Neutrophil (primary cell): ENCODE measurements around the gene TLE1.

ENCODE experiments used
- H3K27ac ChIP-seq: fragments of 200-600 bp; sonication (generic); 2 replicates; pipeline ENCODE4 v1.5.1; 2016; ENCODE audit warnings: mild to moderate bottlenecking, moderate library complexity
- H3K27me3 ChIP-seq: fragments of 200-600 bp; sonication (generic); 2 replicates; pipeline ENCODE4 v1.6.0; 2016; ENCODE audit warnings: mild to moderate bottlenecking
- H3K36me3 ChIP-seq: fragments of 200-600 bp; sonication (generic); 2 replicates; pipeline ENCODE4 v1.5.1; 2017
- H3K4me1 ChIP-seq, 2 experiments: fragments of 200-600 bp in 1 of 2; sonication (generic) in 1 of 2; 1 replicate in 1 of 2; 2 replicates in 1 of 2; pipeline versions ENCODE4 v1.5.1 to v1.6.1; 2013 to 2016; ENCODE audit warnings: low read depth in 1 of 2, low read length in 1 of 2, mild to moderate bottlenecking in 1 of 2, moderate library complexity in 1 of 2; ENCODE audit not compliant: control insufficient read depth in 1 of 2, insufficient read depth in 1 of 2
- H3K4me3 ChIP-seq, 2 experiments: fragments of 200-600 bp in 1 of 2; sonication (generic) in 1 of 2; 1 replicate in 1 of 2; 2 replicates in 1 of 2; pipeline ENCODE4 v1.5.1; 2013 to 2016; ENCODE audit warnings: low read depth in 1 of 2, low read length in 1 of 2, mild to moderate bottlenecking in 1 of 2, moderate library complexity in 1 of 2
- H3K9me3 ChIP-seq: fragments of 200-600 bp; sonication (generic); 2 replicates; pipeline ENCODE4 v1.5.1; 2016
- TF ChIP-seq, protein P1 (sequence below): fragments of 200-600 bp; sonication (generic); IDR thresholded peaks from 2 replicates; pipeline ENCODE4 v1.5.1; 2016; ENCODE audit warnings: antibody characterized with exemption

Gene TLE1

DNA sequence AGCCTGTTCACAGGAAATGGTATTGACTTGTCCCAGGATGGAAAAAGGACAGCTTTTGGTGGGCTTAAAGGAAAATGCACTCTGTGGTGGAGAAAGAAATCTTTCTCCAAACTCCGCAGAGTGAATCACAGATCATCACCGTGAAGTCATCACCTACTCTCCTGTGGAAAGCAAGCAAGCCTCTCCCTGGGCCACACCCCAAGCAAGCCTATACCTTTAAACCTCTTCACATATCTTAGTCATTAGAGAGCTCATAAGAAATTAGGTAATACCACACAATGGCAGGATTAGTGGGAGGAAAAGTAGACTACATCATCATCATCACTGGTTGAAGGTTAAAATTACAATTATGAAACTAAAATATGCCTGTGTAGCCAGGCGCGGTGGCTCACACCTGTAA lies 23.2 kb downstream of the TLE1 start:
- Histone ChIP-seq H3K27ac (no peak overlapping the region), H3K4me3 (no peak overlapping the region), H3K27me3 (no peaks in the 10 kb centered on the region), H3K36me3 (no peaks in the 10 kb centered on the region), H3K9me3 (no peaks in the 10 kb centered on the region), H3K4me1 (no peaks in the 10 kb centered on the region)
- TF ChIP-seq, protein P1, sequence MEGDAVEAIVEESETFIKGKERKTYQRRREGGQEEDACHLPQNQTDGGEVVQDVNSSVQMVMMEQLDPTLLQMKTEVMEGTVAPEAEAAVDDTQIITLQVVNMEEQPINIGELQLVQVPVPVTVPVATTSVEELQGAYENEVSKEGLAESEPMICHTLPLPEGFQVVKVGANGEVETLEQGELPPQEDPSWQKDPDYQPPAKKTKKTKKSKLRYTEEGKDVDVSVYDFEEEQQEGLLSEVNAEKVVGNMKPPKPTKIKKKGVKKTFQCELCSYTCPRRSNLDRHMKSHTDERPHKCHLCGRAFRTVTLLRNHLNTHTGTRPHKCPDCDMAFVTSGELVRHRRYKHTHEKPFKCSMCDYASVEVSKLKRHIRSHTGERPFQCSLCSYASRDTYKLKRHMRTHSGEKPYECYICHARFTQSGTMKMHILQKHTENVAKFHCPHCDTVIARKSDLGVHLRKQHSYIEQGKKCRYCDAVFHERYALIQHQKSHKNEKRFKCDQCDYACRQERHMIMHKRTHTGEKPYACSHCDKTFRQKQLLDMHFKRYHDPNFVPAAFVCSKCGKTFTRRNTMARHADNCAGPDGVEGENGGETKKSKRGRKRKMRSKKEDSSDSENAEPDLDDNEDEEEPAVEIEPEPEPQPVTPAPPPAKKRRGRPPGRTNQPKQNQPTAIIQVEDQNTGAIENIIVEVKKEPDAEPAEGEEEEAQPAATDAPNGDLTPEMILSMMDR = no peak

DNA sequence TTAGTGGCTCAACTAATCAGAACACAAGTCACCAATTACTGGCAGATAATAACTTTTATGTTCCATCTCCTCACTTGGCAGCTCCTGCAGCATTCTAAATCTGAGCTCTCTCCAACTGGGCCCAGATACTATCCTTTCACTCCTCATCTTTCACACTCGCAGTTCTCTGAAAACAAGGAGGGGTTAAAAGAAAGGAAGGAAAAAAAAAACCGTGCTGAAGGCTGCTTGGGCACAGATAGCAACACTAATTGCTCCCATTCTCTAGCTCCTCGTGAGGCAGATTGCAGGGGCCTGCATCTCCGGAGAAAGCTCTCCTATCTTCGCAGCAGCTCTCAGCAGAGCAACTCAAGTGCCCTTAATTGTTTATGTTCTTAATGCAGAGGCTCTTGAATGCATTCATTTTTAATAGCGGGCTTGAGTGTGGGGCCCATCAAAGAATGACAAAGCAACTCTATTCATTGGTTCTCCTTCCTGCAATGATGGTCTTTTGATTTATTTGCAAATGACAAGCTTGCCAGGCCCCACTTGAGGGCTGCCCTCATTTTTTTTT lies 23.9 kb downstream of the TLE1 start:
- Histone ChIP-seq H3K27me3 (no peaks in the 10 kb centered on the region), H3K4me3 (no peak overlapping the region), H3K4me1 (no peaks in the 10 kb centered on the region), H3K36me3 (no peaks in the 10 kb centered on the region), H3K9me3 (no peaks in the 10 kb centered on the region), H3K27ac (no peak overlapping the region)
- TF ChIP-seq, protein P1 = no peak

DNA sequence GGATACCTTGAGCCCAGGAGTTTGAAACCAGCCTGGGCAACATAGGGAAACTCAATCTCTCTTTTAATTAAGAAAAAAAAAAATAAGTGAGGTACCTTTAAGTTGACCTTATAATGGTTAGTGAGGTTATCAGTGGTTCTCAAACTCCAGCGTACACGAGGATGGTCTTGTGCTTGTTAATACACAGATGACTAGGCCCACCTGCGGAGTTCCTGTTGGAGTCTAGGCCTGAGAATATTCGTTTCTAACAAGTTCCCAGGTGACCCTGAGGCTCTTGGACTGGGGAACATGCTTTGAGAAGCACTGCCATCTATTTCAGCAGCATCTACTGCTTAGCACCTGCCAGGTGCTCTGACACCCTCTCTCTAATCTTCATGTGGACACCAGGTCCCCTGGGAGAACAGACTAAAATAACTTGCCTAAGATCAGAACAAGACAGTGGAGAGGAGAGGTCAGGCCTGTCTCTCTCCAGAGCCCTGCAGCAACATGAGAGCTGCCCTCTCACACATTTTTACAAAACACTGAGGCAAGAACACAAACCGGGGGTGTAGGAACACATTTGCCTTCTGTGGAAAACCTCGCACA lies 24.6 kb downstream of the TLE1 start:
- TF ChIP-seq, protein P1 = no peak
- no peaks in the 10 kb centered on the region for H3K36me3 ChIP-seq
- no peaks in the 10 kb centered on the region for H3K9me3 ChIP-seq
- H3K4me1 ChIP-seq = no peaks in the 10 kb centered on the region
- H3K4me3 ChIP-seq = no peak overlapping the region
- no peaks in the 10 kb centered on the region for H3K27me3 ChIP-seq
- no peak overlapping the region for H3K27ac ChIP-seq

DNA sequence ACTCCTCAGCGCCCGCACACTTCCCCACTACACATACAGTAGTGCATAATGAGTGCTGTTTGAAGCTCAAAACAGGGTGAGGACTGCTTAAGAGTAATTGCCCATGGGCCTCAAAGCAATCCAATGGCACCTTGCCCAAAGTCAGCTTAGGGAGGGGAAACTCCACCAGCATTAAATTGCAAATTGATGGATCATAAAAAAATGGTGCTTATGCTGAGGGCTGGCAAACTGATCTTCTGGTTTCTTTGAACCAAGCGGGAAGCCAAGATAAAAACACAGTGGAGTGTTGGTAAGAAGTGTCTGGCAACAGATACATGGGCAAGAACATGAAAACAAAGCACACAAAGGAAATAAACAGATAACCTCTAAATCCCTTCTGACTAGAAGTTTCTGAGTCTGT lies 28.0 kb downstream of the TLE1 start:
- Histone ChIP-seq H3K36me3 (no peaks in the 10 kb centered on the region), H3K27ac (no peak overlapping the region), H3K27me3 (no peaks in the 10 kb centered on the region), H3K4me3 (no peak overlapping the region), H3K9me3 (no peaks in the 10 kb centered on the region), H3K4me1 (peaks cover 5 to 10% of the 10 kb centered on the region in 2 experiments)
- TF ChIP-seq, protein P1 = no peak

DNA sequence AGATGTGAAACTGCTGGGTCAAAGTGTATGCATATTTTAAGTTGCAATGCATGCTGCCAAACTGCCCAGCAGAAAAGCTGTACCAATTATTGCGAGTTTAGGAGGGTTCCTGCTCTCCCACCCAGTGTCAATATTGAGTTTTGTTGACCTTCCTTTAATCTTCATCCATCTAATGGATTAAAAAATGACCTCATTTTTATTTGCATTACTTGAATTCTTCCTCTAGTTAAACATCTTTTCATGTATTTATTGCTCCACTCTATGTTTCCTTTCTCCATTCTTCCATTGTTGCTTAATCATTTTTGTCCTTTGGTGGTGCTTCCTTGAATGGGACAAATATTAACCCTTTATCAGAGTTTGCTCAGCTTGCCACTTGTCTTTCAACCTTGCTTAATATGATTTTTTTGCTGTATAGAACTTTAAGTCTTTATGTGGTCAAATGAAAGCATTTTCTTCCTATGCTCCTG lies 32.4 kb downstream of the TLE1 start:
- TF ChIP-seq, protein P1 = no peak
- peaks cover 22 to 25% of the 10 kb centered on the region in 2 experiments for H3K4me1 ChIP-seq
- no peak overlapping the region for H3K27ac ChIP-seq
- no peak overlapping the region for H3K4me3 ChIP-seq
- H3K27me3 ChIP-seq = no peaks in the 10 kb centered on the region
- H3K9me3 ChIP-seq = no peaks in the 10 kb centered on the region
- H3K36me3 ChIP-seq = no peaks in the 10 kb centered on the region
